Motor neuron (in vitro differentiated cells): Measurements from ENCODE around the gene NPIPB13. TPM values are rescaled to one million over a fixed set of nuclear protein-coding genes. Genes with fewer than 3 reads are reported as not detected.

Experiments
- total RNA-seq, 8 experiments: library from RNA; unstranded; fragments of 300-600 nt; gene quantifications; 2 replicates each; pipeline versions ENCODE4 v1.2.3 to v1.2.4, GENCODE V29; 2022

NPIPB13 gene
- total RNA-seq, 8 experiments from 2014 or later: 0.92 to 9.5 (median 1.9) TPM

Other genes starting within 250 kb of the NPIPB13 start
- gene DOC2A, start 237.5 kb downstream of the NPIPB13 start, total RNA-seq: 1 to 10 TPM in 7 of 8 experiments, under 1 TPM in 1; 0.31 to 8.1 (median 4.0) TPM
- under 1 TPM in 5 of 8 experiments, not detected in 3; 0.43 to 0.90 (median 0.52) TPM for gene C16orf92, start 225.3 kb downstream of the NPIPB13 start, total RNA-seq
- 10 to 100 TPM in 4 of 8 experiments, 1 to 10 TPM in 2, under 1 TPM in 2; 0.56 to 27.1 (median 10.3) TPM for gene TLCD3B, start 217.2 kb downstream of the NPIPB13 start, total RNA-seq
- gene ALDOA, start 182.7 kb downstream of the NPIPB13 start, total RNA-seq: 1,000 to 10,000 TPM in 6 of 8 experiments, 100 to 1,000 TPM in 2; 475 to 1,633 (median 1,146) TPM
- 10 to 100 TPM; 40.1 to 83.7 (median 62.7) TPM for gene PPP4C, start 172.5 kb downstream of the NPIPB13 start, total RNA-seq
- 1 to 10 TPM in 2 of 8 experiments, under 1 TPM in 6; 0.25 to 1.6 (median 0.63) TPM for gene TBX6, start 156.6 kb downstream of the NPIPB13 start, total RNA-seq
- gene YPEL3, start 152.3 kb downstream of the NPIPB13 start, total RNA-seq: 10 to 100 TPM; 19.9 to 62.2 (median 35.8) TPM
- gene GDPD3, start 134.9 kb downstream of the NPIPB13 start, total RNA-seq: 1 to 10 TPM; 1.1 to 3.0 (median 2.1) TPM
- gene MAPK3, start 125.3 kb downstream of the NPIPB13 start, total RNA-seq: 10 to 100 TPM; 16.1 to 56.6 (median 31.8) TPM
- gene CORO1A, start 64.9 kb downstream of the NPIPB13 start, total RNA-seq: 10 to 100 TPM in 4 of 8 experiments, 1 to 10 TPM in 4; 1.3 to 19.9 (median 9.9) TPM
- gene BOLA2B, start 54.8 kb downstream of the NPIPB13 start, total RNA-seq: 100 to 1,000 TPM in 7 of 8 experiments, 10 to 100 TPM in 1; 80.6 to 216 (median 144) TPM
- gene SLX1A, start 54.6 kb downstream of the NPIPB13 start, total RNA-seq: 10 to 100 TPM in 6 of 8 experiments, 1 to 10 TPM in 2; 6.0 to 28.0 (median 14.3) TPM
- gene SULT1A3, start 49.2 kb downstream of the NPIPB13 start, total RNA-seq: 10 to 100 TPM in 4 of 8 experiments, 1 to 10 TPM in 4; 4.6 to 21.6 (median 9.3) TPM
- gene CD2BP2, start 106.8 kb upstream of the NPIPB13 start, total RNA-seq: 10 to 100 TPM; 36.3 to 60.7 (median 44.6) TPM
- 10 to 100 TPM; 15.4 to 32.3 (median 21.5) TPM for gene TBC1D10B, start 122.0 kb upstream of the NPIPB13 start, total RNA-seq
- gene MYL11, start 126.3 kb upstream of the NPIPB13 start, total RNA-seq: 1 to 10 TPM in 3 of 8 experiments, not detected in 5; 1.1 to 7.5 (median 3.0) TPM
- 1 to 10 TPM; 1.8 to 8.3 (median 4.1) TPM for gene SEPTIN1, start 134.1 kb upstream of the NPIPB13 start, total RNA-seq
- 10 to 100 TPM in 5 of 8 experiments, 1 to 10 TPM in 3; 2.2 to 49.5 (median 18.4) TPM for gene ZNF48, start 146.9 kb upstream of the NPIPB13 start, total RNA-seq
- 1 to 10 TPM; 1.6 to 6.9 (median 3.7) TPM for gene ZNF771, start 159.1 kb upstream of the NPIPB13 start, total RNA-seq
- 10 to 100 TPM; 16.4 to 50.9 (median 26.7) TPM for gene DCTPP1, start 181.6 kb upstream of the NPIPB13 start, total RNA-seq
- gene SEPHS2, start 197.4 kb upstream of the NPIPB13 start, total RNA-seq: 10 to 100 TPM in 7 of 8 experiments, 1 to 10 TPM in 1; 8.3 to 38.0 (median 17.5) TPM
- 1 to 10 TPM in 2 of 8 experiments, under 1 TPM in 6; 0.05 to 1.9 (median 0.52) TPM for gene ITGAL, start 224.3 kb upstream of the NPIPB13 start, total RNA-seq